H9 (cell line): ENCODE results near the gene KRT24. TPM values are rescaled to one million over a fixed set of nuclear protein-coding genes. Genes with fewer than 3 reads are reported as not detected.

Experiments
- DNase-seq: peaks from one replicate; pipeline ENCODE4 v3.0.0-alpha.2; 2017
- H2AFZ ChIP-seq: one replicate; pipeline ENCODE4 v1.6.1; 2013; ENCODE audit warnings: mild to moderate bottlenecking, low read length, control low read depth, moderate library complexity
- H2AK5ac ChIP-seq: 2 replicates; pipeline ENCODE4 v1.6.1; 2013; ENCODE audit warnings: low read length, control low read depth, mixed read lengths; ENCODE audit not compliant: insufficient read length
- H2BK120ac ChIP-seq: one replicate; pipeline ENCODE4 v1.6.1; 2013; ENCODE audit warnings: low read depth, mild to moderate bottlenecking, low read length, control low read depth, inconsistent platforms; ENCODE audit not compliant: poor library complexity, severe bottlenecking
- H2BK12ac ChIP-seq: 2 replicates; pipeline ENCODE4 v1.6.1; 2013; ENCODE audit warnings: low read length, control low read depth, mixed read lengths, low read depth; ENCODE audit not compliant: insufficient read length
- H2BK15ac ChIP-seq: 2 replicates; pipeline ENCODE4 v1.6.1; 2013; ENCODE audit warnings: low read depth, low read length, control low read depth
- H2BK20ac ChIP-seq: one replicate; pipeline ENCODE4 v1.6.1; 2013; ENCODE audit warnings: low read depth, mild to moderate bottlenecking, low read length, control low read depth, inconsistent platforms; ENCODE audit not compliant: poor library complexity, severe bottlenecking
- H2BK5ac ChIP-seq: 2 replicates; pipeline ENCODE4 v1.6.1; 2013; ENCODE audit warnings: low read length, control low read depth, mixed read lengths; ENCODE audit not compliant: insufficient read length
- H3K14ac ChIP-seq: 2 replicates; pipeline ENCODE4 v1.6.1; 2013; ENCODE audit warnings: low read length, control low read depth; ENCODE audit not compliant: insufficient read depth
- H3K18ac ChIP-seq: 2 replicates; pipeline ENCODE4 v1.6.1; 2013; ENCODE audit warnings: low read depth, mild to moderate bottlenecking, mixed read lengths, low read length, control low read depth; ENCODE audit not compliant: insufficient read length
- H3K23ac ChIP-seq: 2 replicates; pipeline ENCODE4 v1.6.1; 2013; ENCODE audit warnings: low read length, control low read depth, mixed read lengths, low read depth; ENCODE audit not compliant: insufficient read length
- H3K23me2 ChIP-seq: 2 replicates; pipeline ENCODE4 v1.6.1; 2013; ENCODE audit warnings: low read depth, mild to moderate bottlenecking, mixed read lengths, low read length, control low read depth; ENCODE audit not compliant: insufficient read length, poor library complexity, severe bottlenecking
- H3K27ac ChIP-seq: 2 replicates; pipeline ENCODE4 v1.5.1; 2013; ENCODE audit warnings: low read length, control low read depth, mixed read lengths, low read depth; ENCODE audit not compliant: insufficient read length
- H3K27me3 ChIP-seq: 2 replicates; pipeline ENCODE4 v1.6.1; 2013; ENCODE audit warnings: low read length, control low read depth, inconsistent platforms; ENCODE audit not compliant: insufficient read depth
- H3K4ac ChIP-seq: 2 replicates; pipeline ENCODE4 v1.6.1; 2013; ENCODE audit warnings: low read depth, mild to moderate bottlenecking, control low read depth, inconsistent platforms, low read length, moderate library complexity
- H3K4me1 ChIP-seq: 2 replicates; pipeline ENCODE4 v1.6.1; 2013; ENCODE audit warnings: low read length, control low read depth, inconsistent platforms; ENCODE audit not compliant: insufficient read depth
- H3K4me2 ChIP-seq: 2 replicates; pipeline ENCODE4 v1.6.1; 2013; ENCODE audit warnings: low read length, control low read depth, mixed read lengths; ENCODE audit not compliant: insufficient read length, insufficient read depth
- H3K56ac ChIP-seq: 2 replicates; pipeline ENCODE4 v1.6.1; 2013; ENCODE audit warnings: low read depth, mild to moderate bottlenecking, mixed read lengths, low read length, control low read depth; ENCODE audit not compliant: insufficient read length
- H3K79me1 ChIP-seq: 2 replicates; pipeline ENCODE4 v1.6.1; 2013; ENCODE audit warnings: low read depth, mild to moderate bottlenecking, moderate library complexity, low read length, control low read depth, inconsistent platforms; ENCODE audit not compliant: insufficient read depth, poor library complexity, severe bottlenecking
- H3K79me2 ChIP-seq: 2 replicates; pipeline ENCODE4 v1.6.1; 2013; ENCODE audit warnings: low read length, control low read depth, inconsistent platforms; ENCODE audit not compliant: insufficient read depth
- H3K9ac ChIP-seq: 2 replicates; pipeline ENCODE4 v1.6.1; 2013; ENCODE audit warnings: low read length, control low read depth, mixed read lengths; ENCODE audit not compliant: insufficient read length; ENCODE audit errors: extremely low read depth
- H3K9me3 ChIP-seq: one replicate; pipeline ENCODE4 v1.6.1; 2013; ENCODE audit warnings: low read depth, low read length, inconsistent platforms; ENCODE audit not compliant: control insufficient read depth
- H3T11ph ChIP-seq: one replicate; pipeline ENCODE4 v1.6.1; 2013; ENCODE audit warnings: mild to moderate bottlenecking, low read length, control low read depth, inconsistent platforms
- H4K20me1 ChIP-seq: one replicate; pipeline ENCODE4 v1.6.1; 2013; ENCODE audit not compliant: control insufficient read depth, insufficient read length, insufficient read depth
- H4K5ac ChIP-seq: 2 replicates; pipeline ENCODE4 v1.6.1; 2013; ENCODE audit warnings: low read depth, mild to moderate bottlenecking, mixed read lengths, low read length, control low read depth; ENCODE audit not compliant: insufficient read length
- H4K8ac ChIP-seq: replicated peaks from 2 replicates; pipeline ENCODE4 v1.6.1; 2013; ENCODE audit warnings: low read length, control low read depth, mixed read lengths, low read depth; ENCODE audit not compliant: insufficient read length
- H4K91ac ChIP-seq: 2 replicates; pipeline ENCODE4 v1.6.1; 2013; ENCODE audit warnings: low read depth, mild to moderate bottlenecking, moderate library complexity, mixed read lengths, low read length, control low read depth; ENCODE audit not compliant: insufficient read length
- H3K27ac Mint-ChIP-seq, 3 experiments: 2 replicates in 2 of 3; 3 replicates in 1 of 3; pipeline ENCODE4 v1.8.0; 2020 to 2021; ENCODE audit warnings: mixed read lengths in 3 of 3, mild to moderate bottlenecking in 1 of 3, moderate library complexity in 1 of 3
- H3K27me3 Mint-ChIP-seq: 2 replicates; pipeline ENCODE4 v1.8.0; 2021; ENCODE audit warnings: low read depth, mild to moderate bottlenecking, moderate library complexity, mixed read lengths
- H3K36me3 Mint-ChIP-seq, 3 experiments: 2 replicates in 2 of 3; 3 replicates in 1 of 3; pipeline ENCODE4 v1.8.0; 2020 to 2021; ENCODE audit warnings: low read depth in 3 of 3, mixed read lengths in 3 of 3; ENCODE audit not compliant: insufficient read depth in 1 of 3
- H3K4me1 Mint-ChIP-seq, 2 experiments: 2 replicates each; pipeline ENCODE4 v1.8.0; 2020; ENCODE audit warnings: mixed read lengths in 2 of 2
- H3K4me3 Mint-ChIP-seq, 2 experiments: 2 replicates in 1 of 2; 3 replicates in 1 of 2; pipeline ENCODE4 v1.8.0; 2020 to 2021; ENCODE audit warnings: mild to moderate bottlenecking in 2 of 2, mixed read lengths in 2 of 2, moderate library complexity in 1 of 2
- H3K9me3 Mint-ChIP-seq, 2 experiments: 2 replicates in 1 of 2; 3 replicates in 1 of 2; pipeline ENCODE4 v1.8.0; 2020; ENCODE audit warnings: mild to moderate bottlenecking in 2 of 2, mixed read lengths in 2 of 2, moderate library complexity in 1 of 2
- WGBS: extraction: QIAGEN DNeasy Blood & Tissue Kit; methylation state at CpG from one replicate; pipeline ENCODE4 v1.1.7; 2013; ENCODE audit warnings: missing lambda C conversion rate, low lambda C conversion rate, mixed read lengths; ENCODE audit not compliant: insufficient read length; ENCODE audit errors: extremely low coverage; 5-methylcytosine and 5-hydroxymethylcytosine counted together
- total RNA-seq: library from RNA; stranded (reverse); gene quantifications from 2 replicates; pipeline ENCODE4 v1.2.1, GENCODE V29; 2021
- TF ChIP-seq, protein P1 (sequence below): fragments of 200-600 bp; sonication (generic); conservative IDR thresholded peaks from 3 replicates; pipeline ENCODE4 v1.8.0; 2021; ENCODE audit warnings: antibody characterized with exemption, mild to moderate bottlenecking

KRT24 gene
- total RNA-seq, 1 experiment from 2014 or later = not detected

DNA sequence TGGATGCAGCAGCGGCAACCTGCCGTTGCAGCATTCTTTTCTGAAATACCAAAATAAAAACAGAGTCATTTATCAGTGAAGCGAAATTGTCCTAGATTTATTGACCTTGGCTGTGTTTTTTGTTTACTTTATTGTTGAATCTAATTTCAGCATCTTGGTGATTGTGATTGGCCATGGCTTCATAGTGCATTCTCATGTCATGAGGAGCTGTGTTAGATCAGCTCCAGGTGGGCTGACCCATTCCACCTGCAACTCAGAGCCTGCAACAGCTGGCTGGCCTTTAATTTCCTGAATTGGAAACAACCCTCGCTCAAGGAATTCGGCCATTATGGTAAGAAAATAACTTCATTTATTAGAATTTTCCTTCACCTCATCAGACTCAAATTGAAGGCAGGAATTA lies 16.4 kb downstream of the KRT24 start:
- TF ChIP-seq, protein P1, sequence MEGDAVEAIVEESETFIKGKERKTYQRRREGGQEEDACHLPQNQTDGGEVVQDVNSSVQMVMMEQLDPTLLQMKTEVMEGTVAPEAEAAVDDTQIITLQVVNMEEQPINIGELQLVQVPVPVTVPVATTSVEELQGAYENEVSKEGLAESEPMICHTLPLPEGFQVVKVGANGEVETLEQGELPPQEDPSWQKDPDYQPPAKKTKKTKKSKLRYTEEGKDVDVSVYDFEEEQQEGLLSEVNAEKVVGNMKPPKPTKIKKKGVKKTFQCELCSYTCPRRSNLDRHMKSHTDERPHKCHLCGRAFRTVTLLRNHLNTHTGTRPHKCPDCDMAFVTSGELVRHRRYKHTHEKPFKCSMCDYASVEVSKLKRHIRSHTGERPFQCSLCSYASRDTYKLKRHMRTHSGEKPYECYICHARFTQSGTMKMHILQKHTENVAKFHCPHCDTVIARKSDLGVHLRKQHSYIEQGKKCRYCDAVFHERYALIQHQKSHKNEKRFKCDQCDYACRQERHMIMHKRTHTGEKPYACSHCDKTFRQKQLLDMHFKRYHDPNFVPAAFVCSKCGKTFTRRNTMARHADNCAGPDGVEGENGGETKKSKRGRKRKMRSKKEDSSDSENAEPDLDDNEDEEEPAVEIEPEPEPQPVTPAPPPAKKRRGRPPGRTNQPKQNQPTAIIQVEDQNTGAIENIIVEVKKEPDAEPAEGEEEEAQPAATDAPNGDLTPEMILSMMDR = no peak
- Histone ChIP-seq H3K14ac (no peak overlapping the region), H2AK5ac (no peak overlapping the region), H2BK15ac (no peak overlapping the region), H2BK20ac (no peak overlapping the region), H3K9ac (no peak overlapping the region), H4K20me1 (no peaks in the 10 kb centered on the region), H3K79me2 (no peaks in the 10 kb centered on the region), H2AFZ (no peak overlapping the region), H4K8ac (no peak overlapping the region), H3K23me2 (no peaks in the 10 kb centered on the region), H4K5ac (no peak overlapping the region), H3K79me1 (no peaks in the 10 kb centered on the region), H4K91ac (no peak overlapping the region), H3K27me3 (no peaks in the 10 kb centered on the region), H3K56ac (no peak overlapping the region), H3K4me1 (no peaks in the 10 kb centered on the region), H3K9me3 (no peaks in the 10 kb centered on the region), H2BK12ac (no peak overlapping the region), H3K4me2 (no peak overlapping the region), H2BK5ac (no peak overlapping the region), H3T11ph (no peak overlapping the region), H3K27ac (no peak overlapping the region), H3K23ac (no peak overlapping the region), H3K18ac (no peak overlapping the region), H2BK120ac (no peak overlapping the region), H3K4ac (no peak overlapping the region)
- no CpG with 5 or more reads among the region's 5 CpGs for WGBS
- no peaks in the 10 kb centered on the region for H3K9me3 Mint-ChIP-seq
- H3K4me3 Mint-ChIP-seq = no peak overlapping the region
- H3K27me3 Mint-ChIP-seq = peaks cover 3% of the 10 kb centered on the region
- no peaks in the 10 kb centered on the region for H3K4me1 Mint-ChIP-seq
- no peak overlapping the region for H3K27ac Mint-ChIP-seq
- DNase-seq = no peak
- no peaks in the 10 kb centered on the region for H3K36me3 Mint-ChIP-seq
